SHP77 (cell line): Measurements from ENCODE around the gene PGA4.

Experiments used
- DNase-seq, 2 experiments: peaks; one replicate each; lab custom pipeline; 2025; lab: John Stamatoyannopoulos, UW

PGA4 gene

GRCh38 chr11:61279934-61280659 is 58.0 kb downstream of the PGA4 start:
- DNase-seq: no peak

GRCh38 chr11:61280883-61281580 is 58.9 kb downstream of the PGA4 start:
- no peak for DNase-seq
